NT2/D1 (cell line): ENCODE measurements around the gene SPEM1.

Source experiments
- SUZ12 ChIP-seq: IDR thresholded peaks from 2 replicates; pipeline ENCODE4 v1.6.1; 2011; ENCODE audit not compliant: insufficient read length, insufficient read depth; ENCODE audit errors: extremely low read depth
- YY1 ChIP-seq: IDR thresholded peaks from 2 replicates; pipeline ENCODE4 v1.6.1; 2011; ENCODE audit not compliant: insufficient read length, insufficient read depth

DNA sequence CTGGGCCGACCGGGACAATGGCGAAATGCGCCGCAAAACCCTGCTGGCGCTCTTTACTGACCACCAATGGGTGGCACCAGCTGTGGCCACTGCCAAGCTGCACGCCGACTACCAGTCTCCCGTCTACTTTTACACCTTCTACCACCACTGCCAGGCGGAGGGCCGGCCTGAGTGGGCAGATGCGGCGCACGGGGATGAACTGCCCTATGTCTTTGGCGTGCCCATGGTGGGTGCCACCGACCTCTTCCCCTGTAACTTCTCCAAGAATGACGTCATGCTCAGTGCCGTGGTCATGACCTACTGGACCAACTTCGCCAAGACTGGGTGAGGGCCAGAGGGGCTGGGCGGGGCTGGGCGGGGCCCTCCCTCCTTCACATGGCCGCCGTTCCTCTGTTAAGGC is 4.3 kb upstream of the SPEM1 start:
- TF ChIP-seq SUZ12 (no peak), YY1 (no peak)
